GM12892 (cell line): Measurements from ENCODE around the gene ABI3BP.

ENCODE experiments used
- POLR2A ChIP-seq: IDR thresholded peaks from 2 replicates; pipeline ENCODE4 v1.6.1; 2011; ENCODE audit warnings: low read depth, low read length, control low read depth
- POLR2AphosphoS5 ChIP-seq: IDR thresholded peaks from 2 replicates; pipeline ENCODE4 v1.6.1; 2011; ENCODE audit warnings: low read depth, low read length, control low read depth

GRCh38 chr3:100865442-100865841 lies 127.8 kb downstream of the ABI3BP start:
- TF ChIP-seq POLR2A = no peak
- TF ChIP-seq POLR2AphosphoS5 = no peak
